ENCODE measurements around the gene TEX28. TPM values are rescaled to one million over a fixed set of nuclear protein-coding genes. Genes with fewer than 3 reads are reported as not detected.
"Not testable (repeated sequence)": the region's sequence is repeated elsewhere in the genome, so short reads cannot be mapped to it uniquely, and the experiment has no call there.

The TEX28 gene, protein sequence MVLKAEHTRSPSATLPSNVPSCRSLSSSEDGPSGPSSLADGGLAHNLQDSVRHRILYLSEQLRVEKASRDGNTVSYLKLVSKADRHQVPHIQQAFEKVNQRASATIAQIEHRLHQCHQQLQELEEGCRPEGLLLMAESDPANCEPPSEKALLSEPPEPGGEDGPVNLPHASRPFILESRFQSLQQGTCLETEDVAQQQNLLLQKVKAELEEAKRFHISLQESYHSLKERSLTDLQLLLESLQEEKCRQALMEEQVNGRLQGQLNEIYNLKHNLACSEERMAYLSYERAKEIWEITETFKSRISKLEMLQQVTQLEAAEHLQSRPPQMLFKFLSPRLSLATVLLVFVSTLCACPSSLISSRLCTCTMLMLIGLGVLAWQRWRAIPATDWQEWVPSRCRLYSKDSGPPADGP
- total RNA-seq (not detected), polyA plus RNA-seq (not detected)
- long read RNA-seq, donor 1: 0 reads
- long read RNA-seq, donor 2: 0 reads
- long read RNA-seq, donor 3: 0 reads
- long read RNA-seq, donor 4: 0 reads

DNA sequence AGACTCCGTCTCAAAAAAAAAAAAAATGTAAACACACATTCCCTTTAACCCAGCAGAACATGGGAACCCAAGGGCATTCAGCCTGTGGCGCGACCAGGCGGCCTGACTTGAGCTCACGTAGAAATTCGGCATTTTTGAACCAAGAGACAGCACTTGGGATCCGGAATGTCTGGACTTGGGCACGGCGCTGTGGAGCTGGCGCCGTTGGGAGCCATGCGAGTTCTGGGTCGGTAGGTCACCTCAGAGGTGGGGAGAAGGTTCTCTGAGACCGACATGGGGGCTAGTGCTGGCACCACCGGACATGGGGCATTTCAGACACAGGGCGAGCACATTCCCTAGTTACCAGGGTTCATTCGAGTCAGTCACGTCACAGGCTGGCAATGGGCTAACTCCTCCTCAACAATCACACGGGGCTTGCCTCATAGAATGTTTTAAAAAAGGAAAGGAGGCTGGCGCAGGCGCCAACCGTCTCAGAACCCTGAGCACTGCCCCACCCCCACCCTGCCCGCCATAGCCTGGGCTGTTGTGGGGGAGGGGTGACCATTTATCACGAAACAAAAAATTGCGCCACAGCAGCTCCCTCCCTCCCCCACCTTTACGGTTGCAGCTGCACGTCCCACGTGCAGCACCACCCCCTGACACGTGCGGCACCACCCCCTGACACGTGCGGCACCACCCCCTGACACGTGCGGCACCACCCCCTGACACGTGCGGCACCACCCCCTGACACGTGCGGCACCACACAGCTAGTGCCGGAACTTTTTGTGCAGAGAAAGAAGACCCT is at the start of gene TEX28:
TSS of gene TEX28 (minus strand) at position 334 of the 784 bp plus-strand sequence. CDS start 3,007 bp downstream, outside the sequence.
- ATAC-seq (no peak), DNase-seq (no peak)
- Histone ChIP-seq H3K4me3 (ENCODE audit: low read length) (no peak within 1 kb of the TSS), H3K4me1 (ENCODE audit: control insufficient read depth, insufficient read depth, low read length) (no peaks in the 10 kb centered on the region), H3K27ac (ENCODE audit: low read length) (no peak within 1 kb of the TSS), H3K9me3 (ENCODE audit: control insufficient read depth, low read length) (no peaks in the 10 kb centered on the region), H3K27me3 (ENCODE audit: control insufficient read depth, insufficient read depth) (no peaks in the 10 kb centered on the region)
- WGBS: 91% methylated on average over 39 of the region's 39 CpGs
- intact Hi-C loops (cut with DNase I): no loop called here

GRCh38 chrX:154343620-154344019 is 48.7 kb upstream of the TEX28 start:
- H3K4me3 ChIP-seq (ENCODE audit: low read length); intact Hi-C loops (cut with DNase I); H3K9me3 ChIP-seq (ENCODE audit: control insufficient read depth, low read length); DNase-seq; H3K27ac ChIP-seq (ENCODE audit: low read length); H3K4me1 ChIP-seq (ENCODE audit: control insufficient read depth, insufficient read depth, low read length); H3K27me3 ChIP-seq (ENCODE audit: control insufficient read depth, insufficient read depth): not testable (repeated sequence)
- peak; percentile 2 to 12 for ATAC-seq
- no CpG with 5 or more reads among the region's 20 CpGs for WGBS

DNA sequence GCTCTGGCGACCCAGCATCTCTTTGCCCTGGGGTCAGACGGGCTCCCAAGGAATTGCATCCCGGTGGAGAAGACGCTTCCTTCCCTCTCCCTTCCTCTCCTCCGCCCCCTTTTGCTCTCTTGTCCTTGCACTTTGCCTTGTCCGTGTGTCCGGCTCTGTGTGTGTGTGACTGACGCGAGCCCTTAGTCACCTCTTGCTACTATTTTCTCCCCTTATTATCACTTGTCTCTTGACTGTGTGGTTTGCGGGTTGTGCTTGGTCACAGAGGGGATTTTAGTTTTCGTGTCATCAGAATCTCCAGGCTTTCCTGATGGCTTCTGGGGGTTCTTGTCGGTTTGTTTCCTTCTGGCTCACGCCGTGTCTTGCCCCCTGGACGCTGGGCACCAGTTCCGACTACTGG is 48.1 kb upstream of the TEX28 start:
- peak in 1 of 2 donors; percentile 1 for ATAC-seq
- H3K27me3 ChIP-seq (ENCODE audit: control insufficient read depth, insufficient read depth); H3K9me3 ChIP-seq (ENCODE audit: control insufficient read depth, low read length); H3K27ac ChIP-seq (ENCODE audit: low read length); H3K4me3 ChIP-seq (ENCODE audit: low read length); H3K4me1 ChIP-seq (ENCODE audit: control insufficient read depth, insufficient read depth, low read length); intact Hi-C loops (cut with DNase I); DNase-seq: not testable (repeated sequence)
- no CpG with 5 or more reads among the region's 16 CpGs for WGBS

DNA sequence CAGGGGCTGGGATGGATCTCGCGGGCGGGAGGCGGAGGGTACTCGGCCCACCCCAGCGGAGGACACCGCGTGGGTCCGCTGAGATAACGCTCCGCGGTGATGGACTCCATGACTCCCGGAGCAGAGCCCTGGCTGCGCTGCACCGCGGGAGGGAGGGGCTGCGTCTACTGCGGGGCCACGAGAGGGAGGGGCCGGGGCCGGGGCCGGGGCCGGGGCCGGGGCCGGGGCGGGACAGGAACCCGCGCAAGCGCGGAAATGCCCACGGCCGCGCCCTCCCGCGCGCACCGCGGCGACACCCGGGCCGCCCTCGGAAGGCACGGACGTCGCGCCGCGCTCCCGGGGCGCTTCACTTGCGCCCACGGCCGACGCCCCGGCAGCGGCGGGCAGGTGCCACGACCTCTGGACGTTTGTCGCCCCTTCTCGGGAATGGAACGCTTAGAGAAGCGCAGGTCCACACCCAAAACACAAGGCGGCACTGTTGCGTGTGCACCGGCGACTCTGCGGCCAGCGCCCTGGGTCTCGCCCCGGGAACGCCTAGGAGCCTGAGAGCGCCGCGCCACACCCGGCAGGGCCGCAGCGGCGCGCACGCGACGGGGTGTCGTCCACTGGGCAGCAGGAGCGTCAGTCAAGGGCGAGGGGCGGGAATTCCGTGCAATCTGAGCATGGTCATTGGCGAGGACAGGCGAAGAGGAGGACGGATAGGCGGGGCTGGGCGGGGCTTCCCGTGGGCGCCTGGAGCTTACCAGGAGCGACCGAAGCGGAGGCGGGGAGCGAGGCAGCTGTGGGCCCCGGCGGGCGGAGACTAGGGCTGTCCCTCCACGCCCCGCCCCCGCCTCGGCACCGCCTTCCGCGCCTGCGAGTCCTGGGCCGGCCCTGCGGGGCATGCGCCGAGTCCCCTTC is 46.7 kb upstream of the TEX28 start:
- intact Hi-C loops (cut with DNase I); H3K27me3 ChIP-seq (ENCODE audit: control insufficient read depth, insufficient read depth); H3K9me3 ChIP-seq (ENCODE audit: control insufficient read depth, low read length); H3K4me3 ChIP-seq (ENCODE audit: low read length); H3K4me1 ChIP-seq (ENCODE audit: control insufficient read depth, insufficient read depth, low read length): not testable (repeated sequence)
- DNase-seq (peak in 2 of 3 donors; percentile 41 to 55), ATAC-seq (peak; percentile 88 to 92)
- H3K27ac ChIP-seq (ENCODE audit: low read length): peak overlapping the region; percentile 58
- WGBS: 0% methylated on average over 12 of the region's 115 CpGs

- Histone ChIP-seq H3K27me3 (ENCODE audit: control insufficient read depth, insufficient read depth) (no peaks in the 10 kb centered on the region), H3K27ac (ENCODE audit: low read length) (no peak overlapping the region), H3K4me3 (ENCODE audit: low read length) (no peak overlapping the region), H3K4me1 (ENCODE audit: control insufficient read depth, insufficient read depth, low read length) (no peaks in the 10 kb centered on the region), H3K9me3 (ENCODE audit: control insufficient read depth, low read length) (no peaks in the 10 kb centered on the region)
- intact Hi-C loops (cut with DNase I): no loop called here
- WGBS: 69% methylated on average over 10 of the region's 10 CpGs
- no peak for ATAC-seq
- DNase-seq: no peak
Observed at GRCh38 chrX:154334496-154334895, 39.6 kb upstream of the TEX28 start.

DNA sequence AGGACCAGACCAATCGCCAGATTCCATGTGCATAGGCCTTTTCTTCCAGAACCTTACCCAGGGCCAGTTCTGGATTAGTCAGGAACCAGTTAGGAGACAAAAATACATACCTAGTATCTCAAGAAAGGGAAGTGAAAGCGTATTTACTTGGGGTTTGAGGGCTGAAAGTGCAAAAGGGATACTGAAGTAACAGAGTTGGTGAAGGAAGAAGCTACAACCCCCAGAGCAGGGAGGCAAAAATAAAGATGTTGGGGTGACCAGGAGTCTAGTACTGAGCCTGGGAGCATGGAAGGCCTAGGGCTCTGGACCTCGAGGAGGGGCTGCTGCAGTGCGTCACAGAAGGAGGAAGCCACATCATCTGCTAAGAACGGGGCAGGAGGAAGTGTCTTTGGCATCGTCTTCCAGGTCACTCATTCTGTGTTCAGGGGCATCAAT is 38.9 kb upstream of the TEX28 start:
- DNase-seq (no peak), ATAC-seq (no peak)
- 72% methylated on average over 6 of the region's 6 CpGs for WGBS

GRCh38 chrX:154333116-154333515 is 38.2 kb upstream of the TEX28 start:
- DNase-seq (no peak), ATAC-seq (no peak)
- intact Hi-C loops (cut with DNase I): no loop called here
- H3K27ac ChIP-seq (ENCODE audit: low read length): no peak overlapping the region
- WGBS: 93% methylated on average over 9 of the region's 9 CpGs
- H3K9me3 ChIP-seq (ENCODE audit: control insufficient read depth, low read length): no peaks in the 10 kb centered on the region
- H3K4me3 ChIP-seq (ENCODE audit: low read length): no peak overlapping the region
- H3K4me1 ChIP-seq (ENCODE audit: control insufficient read depth, insufficient read depth, low read length): no peaks in the 10 kb centered on the region
- H3K27me3 ChIP-seq (ENCODE audit: control insufficient read depth, insufficient read depth): no peaks in the 10 kb centered on the region

More for the DNA sequence above, 38.9 kb upstream of the TEX28 start:
- Histone ChIP-seq H3K27ac (ENCODE audit: low read length) (no peak overlapping the region), H3K9me3 (ENCODE audit: control insufficient read depth, low read length) (no peaks in the 10 kb centered on the region), H3K4me3 (ENCODE audit: low read length) (no peak overlapping the region), H3K27me3 (ENCODE audit: control insufficient read depth, insufficient read depth) (no peaks in the 10 kb centered on the region), H3K4me1 (ENCODE audit: control insufficient read depth, insufficient read depth, low read length) (no peaks in the 10 kb centered on the region)
- intact Hi-C loops (cut with DNase I): no loop called here

- no peak overlapping the region for H3K4me3 ChIP-seq (ENCODE audit: low read length)
- intact Hi-C loops (cut with DNase I): no loop called here
- H3K9me3 ChIP-seq (ENCODE audit: control insufficient read depth, low read length): no peaks in the 10 kb centered on the region
- H3K27ac ChIP-seq (ENCODE audit: low read length): no peak overlapping the region
- WGBS: 94% methylated on average over 29 of the region's 29 CpGs
- peaks cover 2% of the 10 kb centered on the region for H3K4me1 ChIP-seq (ENCODE audit: control insufficient read depth, insufficient read depth, low read length)
- DNase-seq (peak in 2 of 3 donors; percentile 27 to 60), ATAC-seq (peak in 1 of 2 donors; percentile 9)
- no peaks in the 10 kb centered on the region for H3K27me3 ChIP-seq (ENCODE audit: control insufficient read depth, insufficient read depth)
Observed at GRCh38 chrX:154332561-154332960, 37.6 kb upstream of the TEX28 start.

- Histone ChIP-seq H3K27ac (ENCODE audit: low read length) (no peak overlapping the region), H3K9me3 (ENCODE audit: control insufficient read depth, low read length) (no peaks in the 10 kb centered on the region), H3K4me1 (ENCODE audit: control insufficient read depth, insufficient read depth, low read length) (peaks cover 4% of the 10 kb centered on the region), H3K27me3 (ENCODE audit: control insufficient read depth, insufficient read depth) (no peaks in the 10 kb centered on the region), H3K4me3 (ENCODE audit: low read length) (no peak overlapping the region)
- WGBS: 78% methylated on average over 10 of the region's 10 CpGs
- DNase-seq (no peak), ATAC-seq (no peak)
- intact Hi-C loops (cut with DNase I): no loop called here
Observed at GRCh38 chrX:154329294-154329693, 34.4 kb upstream of the TEX28 start.

GRCh38 chrX:154328646-154329045 is 33.7 kb upstream of the TEX28 start:
- peaks cover 4% of the 10 kb centered on the region for H3K4me1 ChIP-seq (ENCODE audit: control insufficient read depth, insufficient read depth, low read length)
- H3K9me3 ChIP-seq (ENCODE audit: control insufficient read depth, low read length): no peaks in the 10 kb centered on the region
- H3K27me3 ChIP-seq (ENCODE audit: control insufficient read depth, insufficient read depth): no peaks in the 10 kb centered on the region
- H3K27ac ChIP-seq (ENCODE audit: low read length): no peak overlapping the region
- DNase-seq (peak in 1 of 3 donors; percentile 28), ATAC-seq (no peak)
- WGBS: 82% methylated on average over 5 of the region's 5 CpGs
- intact Hi-C loops (cut with DNase I): no loop called here
- H3K4me3 ChIP-seq (ENCODE audit: low read length): no peak overlapping the region

Measured in right cardiac atrium (tissue), 5 donors.